Choroid plexus epithelial cell (primary cell): ENCODE measurements around the gene RASAL3.

ENCODE experiments used
- DNase-seq: peaks from one replicate; pipeline ENCODE4 v3.0.0-alpha.2; 2010; ENCODE audit warnings: low read depth
- H3K4me3 ChIP-seq: 2 replicates; pipeline ENCODE4 v1.5.1; 2011; ENCODE audit warnings: low read depth, mild to moderate bottlenecking, control low read depth, low read length, moderate library complexity
- TF ChIP-seq, protein P1 (sequence below): conservative IDR thresholded peaks from 2 replicates; pipeline ENCODE4 v1.5.1; 2011; ENCODE audit warnings: low read depth, mild to moderate bottlenecking, control low read depth, inconsistent platforms, low read length, moderate library complexity

Gene RASAL3

DNA sequence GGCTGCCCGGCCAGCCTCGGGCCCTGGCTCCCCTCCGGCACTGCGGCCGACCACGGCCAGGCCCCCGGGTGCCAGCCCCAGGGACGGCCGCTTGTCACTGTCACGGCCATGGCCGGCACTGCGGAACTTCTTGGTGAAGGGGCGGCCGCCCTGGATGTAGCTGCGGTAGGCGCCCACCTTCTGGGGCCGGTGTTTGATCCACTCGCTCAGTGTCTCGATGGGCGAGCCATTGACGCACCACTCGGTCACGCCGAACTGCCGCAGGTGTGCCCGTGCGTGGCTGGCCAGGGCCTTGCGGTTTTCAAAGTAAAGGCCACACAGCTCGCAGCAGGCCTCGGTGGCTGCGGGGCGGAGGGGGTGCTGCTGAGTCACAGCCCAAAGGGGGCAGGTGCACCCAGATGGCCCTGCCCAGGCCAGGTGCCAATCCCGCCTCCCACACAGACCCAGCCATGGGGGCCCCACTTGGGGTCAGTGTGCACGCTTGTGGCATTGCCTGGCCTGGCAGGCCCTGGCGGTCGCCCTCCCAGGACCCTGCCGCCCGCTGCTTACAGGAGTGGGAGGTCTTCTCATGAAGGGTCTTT, 39.6 kb downstream of the RASAL3 start:
- H3K4me3 ChIP-seq: no peak overlapping the region
- TF ChIP-seq, protein P1, sequence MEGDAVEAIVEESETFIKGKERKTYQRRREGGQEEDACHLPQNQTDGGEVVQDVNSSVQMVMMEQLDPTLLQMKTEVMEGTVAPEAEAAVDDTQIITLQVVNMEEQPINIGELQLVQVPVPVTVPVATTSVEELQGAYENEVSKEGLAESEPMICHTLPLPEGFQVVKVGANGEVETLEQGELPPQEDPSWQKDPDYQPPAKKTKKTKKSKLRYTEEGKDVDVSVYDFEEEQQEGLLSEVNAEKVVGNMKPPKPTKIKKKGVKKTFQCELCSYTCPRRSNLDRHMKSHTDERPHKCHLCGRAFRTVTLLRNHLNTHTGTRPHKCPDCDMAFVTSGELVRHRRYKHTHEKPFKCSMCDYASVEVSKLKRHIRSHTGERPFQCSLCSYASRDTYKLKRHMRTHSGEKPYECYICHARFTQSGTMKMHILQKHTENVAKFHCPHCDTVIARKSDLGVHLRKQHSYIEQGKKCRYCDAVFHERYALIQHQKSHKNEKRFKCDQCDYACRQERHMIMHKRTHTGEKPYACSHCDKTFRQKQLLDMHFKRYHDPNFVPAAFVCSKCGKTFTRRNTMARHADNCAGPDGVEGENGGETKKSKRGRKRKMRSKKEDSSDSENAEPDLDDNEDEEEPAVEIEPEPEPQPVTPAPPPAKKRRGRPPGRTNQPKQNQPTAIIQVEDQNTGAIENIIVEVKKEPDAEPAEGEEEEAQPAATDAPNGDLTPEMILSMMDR: no peak

DNA sequence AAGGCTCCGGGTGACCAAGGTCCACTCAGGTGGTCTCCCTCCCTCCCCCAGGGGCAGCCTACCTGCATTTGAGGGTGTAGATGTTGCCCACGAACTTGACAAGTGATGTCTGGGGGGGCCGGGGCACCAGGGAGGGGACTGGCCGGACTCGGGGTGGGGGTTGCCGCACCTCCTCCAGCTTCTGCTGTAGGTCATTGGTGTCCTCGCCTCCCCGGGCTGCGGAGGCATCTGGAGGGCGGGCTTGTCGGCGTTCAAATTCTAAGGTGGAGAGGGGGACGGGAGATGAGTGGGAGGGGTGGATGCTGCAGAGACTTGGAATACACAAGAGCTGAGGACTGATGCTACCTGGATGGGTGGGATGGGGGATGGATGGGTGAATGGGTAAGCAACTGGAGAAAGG, 40.2 kb downstream of the RASAL3 start:
- TF ChIP-seq, protein P1: no peak
- no peak overlapping the region for H3K4me3 ChIP-seq
- DNase-seq: no peak

More for the DNA sequence above, 39.6 kb downstream of the RASAL3 start:
- DNase-seq: no peak

DNA sequence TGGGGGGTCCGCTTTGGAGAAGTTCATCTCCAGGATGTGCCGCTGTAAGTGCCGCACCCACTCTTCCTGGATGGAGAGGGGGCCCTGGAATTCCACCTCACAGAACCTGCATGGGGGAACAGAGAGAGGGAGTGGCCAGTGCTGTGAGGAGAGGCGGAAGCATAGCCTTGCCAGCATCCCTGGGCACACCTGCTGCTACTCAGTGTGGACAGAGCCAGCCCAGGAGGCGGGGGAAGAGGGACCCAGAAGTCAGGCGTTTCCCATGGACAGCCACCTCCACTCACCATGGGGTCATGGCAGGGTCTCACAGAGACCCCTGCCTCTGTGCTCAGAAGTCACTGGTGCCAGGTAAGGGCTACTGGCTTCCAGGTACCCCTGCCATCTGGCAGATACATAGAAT, 41.2 kb downstream of the RASAL3 start:
- TF ChIP-seq, protein P1: no peak
- no peak overlapping the region for H3K4me3 ChIP-seq
- DNase-seq: no peak

DNA sequence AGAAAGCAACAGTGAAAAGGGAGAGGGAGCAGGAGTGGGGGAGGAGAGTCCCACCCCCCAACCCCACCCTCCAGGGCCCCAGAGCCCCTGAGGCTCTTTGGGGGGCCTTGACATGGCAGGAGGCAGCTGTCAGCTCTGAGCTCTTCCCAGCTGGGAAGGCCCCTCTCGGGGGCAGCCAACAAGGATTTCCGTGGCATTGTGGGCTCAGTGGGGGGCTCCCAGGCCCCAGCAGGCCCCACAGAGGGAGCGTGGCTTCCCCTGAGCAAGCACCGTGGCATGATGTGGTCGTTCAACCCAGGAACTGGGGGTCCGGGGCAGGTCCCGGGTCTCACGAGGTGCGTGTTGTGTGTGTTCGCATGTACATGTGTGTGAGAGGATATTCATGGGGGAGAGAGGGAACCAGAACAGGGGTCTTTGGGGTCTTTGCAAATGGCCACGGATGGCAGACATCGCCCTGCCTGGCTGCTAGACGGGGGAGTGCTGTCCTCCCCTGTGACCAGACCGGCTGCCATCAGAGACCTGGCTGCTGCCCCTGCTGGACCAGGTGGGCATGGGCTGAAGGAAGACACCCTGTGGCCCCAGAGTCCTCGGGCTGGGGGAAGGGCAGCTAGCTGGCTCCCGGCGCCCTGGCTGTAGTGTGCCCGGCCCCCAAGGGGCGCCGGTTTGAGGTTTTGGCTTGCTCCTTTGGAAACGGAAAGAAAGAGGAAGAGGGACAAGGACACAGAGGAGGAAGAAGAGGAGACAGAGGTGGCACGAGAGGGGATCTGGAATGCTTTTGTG, 41.9 kb downstream of the RASAL3 start:
- H3K4me3 ChIP-seq: no peak overlapping the region
- TF ChIP-seq, protein P1: no peak
- DNase-seq: no peak

DNA sequence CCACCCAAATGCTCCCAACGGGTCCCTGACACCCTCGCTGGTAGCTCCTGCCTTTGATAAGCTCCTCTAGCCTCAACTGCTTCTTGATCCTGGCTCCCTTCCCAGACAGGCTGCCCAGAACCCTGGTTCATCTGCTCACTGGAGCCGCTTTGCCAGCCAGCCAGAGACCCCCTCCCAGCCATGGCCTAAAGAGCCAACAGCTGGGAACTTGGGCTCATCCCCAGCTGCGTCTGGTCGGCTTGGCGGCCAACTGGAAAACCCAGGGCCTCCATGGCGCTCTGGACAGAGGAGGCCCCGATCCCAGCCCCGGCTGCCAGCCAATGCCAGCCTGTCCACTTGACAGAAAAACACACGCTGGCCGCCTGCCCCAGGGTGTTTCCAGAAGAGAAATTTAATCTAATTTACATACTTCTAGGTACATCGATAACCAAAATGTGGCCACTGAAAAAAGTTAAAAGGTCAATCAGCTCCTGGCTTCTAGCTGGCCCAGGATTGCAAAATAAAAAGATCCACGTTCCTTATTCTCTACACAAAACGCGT, 42.6 kb downstream of the RASAL3 start:
- DNase-seq: no peak

DNA sequence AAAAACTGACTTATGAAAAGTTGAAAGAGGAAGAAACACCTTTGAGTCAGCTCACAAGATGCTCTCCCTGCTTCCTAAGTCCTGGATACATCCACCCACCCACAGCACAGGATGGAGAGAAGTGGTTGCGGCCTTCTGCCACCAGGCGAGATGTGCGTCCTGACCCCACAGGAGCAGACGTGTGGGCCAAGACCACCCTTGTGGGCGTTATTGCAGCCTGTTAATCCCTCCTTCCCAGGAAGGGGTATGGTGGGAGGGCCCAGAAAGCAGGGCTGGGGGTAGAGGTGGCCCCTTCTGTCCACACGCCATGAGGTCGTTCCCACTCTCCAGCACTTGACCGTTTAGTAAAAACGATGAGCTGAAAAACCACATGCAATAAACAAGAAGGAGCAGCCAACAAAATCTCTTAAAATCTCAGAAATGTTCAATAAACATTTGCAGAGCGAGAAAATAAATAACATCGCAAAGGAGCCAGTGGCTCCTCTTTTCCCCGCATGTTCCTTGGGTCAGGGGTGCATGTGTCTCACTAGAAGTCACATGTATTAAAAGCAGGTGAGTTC, 43.1 kb downstream of the RASAL3 start:
- TF ChIP-seq, protein P1: no peak
- no peak for DNase-seq
- H3K4me3 ChIP-seq: no peak overlapping the region

More for the DNA sequence above, 42.6 kb downstream of the RASAL3 start:
- H3K4me3 ChIP-seq: no peak overlapping the region
- TF ChIP-seq, protein P1: no peak
